NCI-H2081 treated with DMSO at 0.1 percent for 48 hours (cell line): ENCODE results near the gene NPIPA5.
"Not testable (repeated sequence)": the region's sequence is repeated elsewhere in the genome, so short reads cannot be mapped to it uniquely, and the experiment has no call there.

Experiments used
- DNase-seq: peaks from one replicate; lab custom pipeline; 2025; lab: John Stamatoyannopoulos, UW

Gene NPIPA5

DNA sequence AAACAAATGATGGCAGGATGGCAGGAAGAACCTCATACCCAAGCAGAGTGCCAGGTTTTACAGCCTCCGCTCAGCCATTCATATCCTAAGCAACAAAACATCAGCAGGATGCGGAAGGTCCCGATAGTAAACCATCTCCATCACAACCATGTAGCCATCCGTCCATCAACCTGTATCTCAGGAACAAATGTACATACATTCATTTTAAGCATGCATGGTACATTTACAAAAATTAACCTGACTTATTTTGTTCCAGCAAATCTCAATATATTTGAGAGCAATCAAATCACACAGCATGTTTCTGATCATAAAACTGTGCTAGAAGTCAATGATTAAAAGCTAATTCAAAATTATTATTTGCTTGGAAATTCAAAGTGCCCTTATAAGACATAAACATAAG lies at the start of gene NPIPA5:
NPIPA5 (minus strand) TSS at position 101 of the 400 bp plus-strand sequence; CDS start at position 101, 0 bp downstream.
- DNase-seq, result not testable (repeated sequence)

DNA sequence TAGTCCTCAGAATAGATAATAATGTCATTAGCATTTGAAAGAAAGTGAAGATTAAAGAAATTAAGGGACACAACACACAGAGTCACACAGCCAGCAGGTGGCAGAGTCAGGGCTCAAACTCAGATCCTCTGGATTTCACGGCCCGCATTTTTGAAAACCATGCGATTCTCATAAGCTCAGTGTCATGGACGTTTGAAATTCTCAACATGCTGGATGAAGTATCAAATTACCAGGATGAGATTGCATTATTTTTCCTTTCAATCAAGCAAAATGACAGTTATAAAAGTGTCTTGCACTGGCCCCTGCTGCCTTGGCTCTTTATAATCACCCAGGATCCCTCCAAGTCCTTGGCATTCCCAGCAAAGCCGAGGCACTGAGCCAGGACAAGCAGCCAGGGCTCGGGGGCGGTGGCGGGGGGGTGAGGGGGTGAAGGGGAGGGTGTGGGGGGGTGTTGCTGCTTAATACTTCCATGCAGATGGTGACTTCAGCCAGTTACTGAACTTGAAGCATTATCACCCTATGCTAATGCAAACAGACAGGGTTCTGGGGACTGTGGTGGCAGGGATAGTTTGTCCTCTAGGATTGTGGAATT lies 49.6 kb upstream of the NPIPA5 start:
- no peak for DNase-seq

DNA sequence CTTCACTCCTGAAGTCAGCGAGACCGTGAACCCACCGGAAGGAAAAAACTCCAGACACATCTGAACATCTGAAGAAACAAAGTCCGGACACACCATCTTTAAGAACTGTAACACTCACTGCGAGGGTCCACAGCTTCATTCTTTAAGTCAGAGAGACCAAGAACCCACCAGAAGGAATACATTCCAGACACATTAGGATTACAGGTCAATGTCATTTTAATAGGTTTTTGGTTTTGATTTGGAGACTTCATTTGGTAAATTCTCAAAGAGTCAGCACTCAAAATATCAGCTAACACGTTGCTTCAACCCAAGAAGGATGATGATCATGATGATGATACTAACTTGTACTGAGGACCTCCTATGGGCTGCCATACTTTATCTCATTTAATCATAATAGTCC lies 48.7 kb upstream of the NPIPA5 start:
- DNase-seq, result no peak

DNA sequence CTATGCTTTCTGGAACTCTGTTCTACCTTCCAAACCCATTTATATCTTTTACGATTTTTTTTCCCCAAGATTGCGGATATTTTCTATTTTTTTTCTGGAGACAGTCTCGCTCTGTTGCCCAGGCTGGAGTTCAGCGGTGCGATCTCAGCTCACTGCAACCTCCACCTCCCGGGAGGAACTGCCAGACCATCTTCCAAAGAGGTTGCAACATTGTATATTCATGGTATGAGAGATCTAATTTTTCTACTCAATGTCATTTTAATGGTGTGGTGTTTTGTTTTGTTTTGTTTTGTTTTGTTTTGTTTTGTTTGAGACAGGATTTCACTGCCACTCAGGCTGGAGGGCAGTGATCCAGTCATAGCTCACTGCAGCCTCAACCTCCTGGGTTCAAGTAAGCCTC lies 47.8 kb upstream of the NPIPA5 start:
- no peak for DNase-seq

DNA sequence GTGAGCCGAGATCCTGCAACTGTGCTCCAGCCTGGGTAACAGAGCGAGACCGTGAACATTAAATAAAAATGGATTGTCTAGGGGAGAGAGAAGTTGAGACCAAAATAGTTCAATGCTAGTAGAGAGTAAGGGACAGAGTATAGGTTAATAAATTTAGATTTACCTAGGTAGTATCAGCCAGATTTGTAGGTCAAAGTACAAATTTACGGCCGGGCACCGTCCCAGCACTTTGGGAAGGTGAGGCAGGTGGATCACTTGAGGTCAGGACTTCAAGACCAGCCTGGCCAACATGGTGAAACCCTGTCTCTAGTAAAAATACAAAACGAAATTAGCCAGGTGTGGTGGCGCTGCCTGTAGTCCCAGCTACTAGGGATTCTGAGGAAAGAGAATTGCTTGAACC lies 44.1 kb upstream of the NPIPA5 start:
- DNase-seq, result no peak

DNA sequence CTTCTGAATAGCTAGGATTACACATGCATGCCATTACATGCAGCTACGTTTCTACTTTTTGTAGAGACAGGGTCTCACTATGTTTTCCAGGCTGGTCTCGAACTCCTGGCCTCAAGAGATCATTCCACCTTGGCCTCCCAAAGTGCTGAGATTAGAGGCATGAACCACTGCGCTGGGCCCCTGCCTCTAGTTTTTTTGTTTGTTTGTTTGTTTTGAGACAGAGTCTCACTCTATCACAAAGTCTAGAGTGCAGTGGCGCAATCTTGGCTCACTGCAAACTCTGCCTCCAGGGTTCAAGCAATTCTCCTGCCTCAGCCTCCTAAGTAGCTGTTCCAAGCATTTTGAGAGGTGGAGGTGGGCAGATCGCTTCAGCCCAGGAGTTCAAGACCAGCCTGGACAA lies 43.6 kb upstream of the NPIPA5 start:
- DNase-seq, result not testable (repeated sequence)

DNA sequence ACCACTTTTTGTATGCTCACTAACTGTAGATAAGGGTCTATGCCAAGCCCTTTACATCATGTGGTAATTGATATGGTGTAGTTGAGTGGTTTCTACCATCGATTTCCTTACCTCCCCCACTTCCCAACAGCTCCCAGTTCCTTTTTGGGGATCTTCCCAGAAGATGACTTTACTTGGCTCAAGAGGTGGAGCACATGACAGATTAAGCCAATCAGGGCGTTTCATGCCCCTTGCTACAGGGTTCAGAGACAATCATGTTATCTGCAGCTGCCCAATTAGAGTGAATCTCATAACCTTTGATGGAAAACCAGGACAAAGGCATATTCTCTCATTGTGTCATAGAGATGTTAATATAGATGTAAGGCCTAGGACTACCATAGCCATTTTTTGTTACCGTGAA lies 40.1 kb upstream of the NPIPA5 start:
- no peak for DNase-seq

DNA sequence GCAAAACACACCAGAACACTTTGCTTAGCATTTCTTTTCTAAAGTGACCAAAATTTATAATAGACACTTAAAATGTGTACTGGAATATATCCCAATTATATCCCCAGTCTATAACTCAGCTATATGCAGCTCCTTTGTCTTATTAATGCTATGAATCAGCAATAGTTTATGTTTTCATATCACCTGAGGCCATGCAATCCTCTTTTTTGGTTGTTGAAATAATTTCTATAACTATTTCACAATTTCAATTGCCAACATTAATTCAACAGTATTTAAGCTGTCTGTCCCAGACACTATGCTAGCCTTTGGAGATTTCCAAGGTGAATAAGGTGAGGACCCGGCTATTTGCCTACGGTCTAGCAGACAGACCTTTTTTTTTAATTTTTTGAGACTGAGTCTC lies 39.1 kb upstream of the NPIPA5 start:
- DNase-seq, result no peak

DNA sequence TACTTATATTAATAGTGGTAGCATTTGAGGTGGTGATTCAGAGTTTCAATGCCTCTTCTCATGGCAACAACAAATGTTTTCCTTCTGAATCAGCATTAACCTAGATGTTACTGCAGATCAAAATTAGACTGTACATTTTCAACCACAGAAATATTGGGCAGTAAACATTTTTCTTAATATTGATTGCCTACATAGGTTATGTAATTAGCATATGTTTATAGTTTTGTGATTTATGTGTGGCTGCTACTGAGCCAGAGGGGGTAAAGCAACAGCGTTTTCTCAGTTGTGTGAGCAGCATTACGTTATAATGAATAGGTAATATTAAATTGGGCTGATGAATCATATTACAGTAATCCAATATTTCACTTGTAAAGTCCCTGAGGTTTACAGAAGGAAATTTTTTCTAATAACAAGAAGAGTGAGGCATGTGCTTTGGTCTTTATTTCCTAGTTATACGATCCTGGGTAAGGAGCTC lies 37.5 kb upstream of the NPIPA5 start:
- no peak for DNase-seq

DNA sequence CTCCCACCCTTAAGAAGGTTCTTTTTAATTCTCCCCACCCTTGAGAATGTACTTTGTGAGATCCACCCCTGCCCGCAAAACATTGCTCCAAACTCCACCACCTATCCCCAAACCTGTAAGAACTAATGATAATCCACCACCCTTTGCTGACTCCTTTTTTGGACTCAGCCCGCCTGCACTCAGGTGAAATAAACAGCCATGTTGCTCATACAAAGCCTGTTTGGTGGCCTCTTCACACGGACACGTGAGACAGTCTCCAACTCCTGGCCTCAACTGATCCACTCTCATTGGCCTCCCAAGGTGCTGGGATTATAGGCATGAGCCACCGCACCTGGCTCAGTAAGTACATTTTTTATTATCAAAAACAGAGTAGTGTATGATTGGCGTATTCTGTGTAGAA lies 31.4 kb upstream of the NPIPA5 start:
- not testable (repeated sequence) for DNase-seq

DNA sequence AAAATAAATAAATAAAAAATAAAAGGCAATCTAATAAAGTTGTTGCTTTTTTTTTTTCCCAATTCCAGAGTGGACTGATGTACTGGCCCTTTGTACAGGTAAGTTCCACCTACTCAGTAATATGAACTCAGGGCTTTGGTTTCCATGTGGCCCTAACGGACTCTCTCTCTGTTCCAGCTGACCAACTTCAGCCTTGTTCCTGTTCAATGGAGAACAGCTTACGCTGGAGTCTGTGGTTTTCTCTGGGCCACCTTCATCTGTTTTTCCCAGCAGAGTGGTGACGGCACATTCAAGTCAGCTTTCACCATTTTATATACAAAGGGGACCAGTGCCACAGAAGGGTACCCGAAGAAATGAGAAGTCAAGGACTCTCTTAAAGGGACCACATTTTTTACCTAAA lies 29.7 kb upstream of the NPIPA5 start:
- DNase-seq, result not testable (repeated sequence)

DNA sequence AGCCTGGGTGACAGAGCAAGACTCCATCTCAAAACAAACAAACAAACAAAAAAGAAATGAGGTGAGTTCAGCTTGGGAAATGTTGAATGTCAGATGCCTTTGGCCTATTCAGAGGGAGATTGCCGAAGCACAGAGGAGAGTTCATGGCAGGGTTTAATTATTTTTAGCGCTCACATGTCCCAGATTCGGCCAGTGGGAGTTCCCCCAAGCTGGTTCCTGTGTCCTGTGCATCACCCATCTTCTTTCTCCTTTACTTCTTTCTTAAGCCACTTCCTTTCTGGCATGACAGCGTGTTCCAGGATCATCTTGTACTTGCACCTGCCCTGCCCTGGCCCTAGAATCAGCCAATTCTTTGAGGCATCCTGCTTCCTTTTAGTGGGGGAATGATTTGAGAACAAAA lies 26.7 kb upstream of the NPIPA5 start:
- no peak for DNase-seq

DNA sequence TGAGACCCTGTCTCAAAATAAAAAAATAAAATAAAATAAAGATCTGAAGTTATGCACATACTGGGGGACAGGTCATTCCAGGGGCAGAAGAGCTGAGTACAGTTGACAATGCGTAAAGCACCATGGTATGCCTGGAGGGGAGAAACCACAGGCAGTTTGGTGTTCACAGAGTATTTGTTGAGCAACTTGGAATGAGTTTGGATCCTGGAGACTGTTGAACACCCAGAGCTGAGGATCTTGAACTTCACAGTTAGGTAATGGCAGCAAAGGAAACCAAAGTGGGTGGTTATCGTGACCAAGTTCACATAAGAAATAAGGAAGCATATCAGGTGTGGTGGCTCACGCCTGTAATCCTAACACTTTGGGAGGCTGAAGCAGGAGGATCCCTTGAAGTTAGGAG lies 26.0 kb upstream of the NPIPA5 start:
- not testable (repeated sequence) for DNase-seq

DNA sequence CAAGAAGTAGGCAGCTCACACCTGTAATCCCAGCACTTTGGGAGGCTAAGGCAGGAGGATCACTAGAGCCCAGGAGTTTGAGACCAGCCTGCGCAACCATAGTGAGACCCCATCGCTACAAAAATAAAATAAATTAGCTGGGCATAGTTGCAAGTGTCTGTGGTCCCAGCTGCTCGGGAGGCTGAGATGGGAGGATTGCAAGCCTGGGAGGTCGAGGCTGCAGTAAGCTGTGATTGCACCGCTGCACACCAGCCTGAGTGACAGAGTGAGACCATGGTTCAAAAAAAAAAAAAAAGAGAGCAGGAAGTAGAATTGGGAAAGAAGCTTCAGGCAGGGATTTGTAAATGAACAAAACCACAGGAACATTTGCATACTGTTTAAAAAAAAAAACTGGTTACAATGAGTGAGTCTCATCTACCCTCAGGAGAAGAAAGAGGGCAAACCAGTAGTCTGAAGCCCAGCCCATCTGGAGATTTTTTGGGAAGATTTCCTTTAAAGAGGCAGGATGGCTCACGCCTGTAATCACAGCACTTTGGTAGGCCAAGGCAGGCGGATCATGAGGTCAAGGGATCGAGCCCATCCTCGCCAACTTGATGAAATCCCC lies 25.4 kb upstream of the NPIPA5 start:
- DNase-seq, result no peak

DNA sequence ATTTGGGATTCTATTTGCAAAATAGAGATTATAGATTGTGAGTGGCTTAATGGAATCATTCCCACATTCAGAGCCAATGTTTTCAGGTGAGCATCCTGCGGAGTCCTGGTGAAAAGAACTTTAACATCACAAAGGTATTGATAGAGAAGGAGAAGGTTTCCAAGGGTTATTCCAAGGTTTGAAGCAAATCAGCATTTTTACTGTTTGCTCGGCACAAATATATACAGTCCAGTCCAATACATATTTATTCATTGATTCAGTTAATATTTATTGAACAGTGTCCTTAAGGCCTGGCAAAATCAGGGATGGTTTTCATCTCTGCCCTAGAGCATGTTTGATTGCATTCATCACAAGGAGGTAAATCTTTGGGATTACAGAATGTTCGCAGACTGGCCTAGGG lies 23.9 kb upstream of the NPIPA5 start:
- DNase-seq, result no peak

DNA sequence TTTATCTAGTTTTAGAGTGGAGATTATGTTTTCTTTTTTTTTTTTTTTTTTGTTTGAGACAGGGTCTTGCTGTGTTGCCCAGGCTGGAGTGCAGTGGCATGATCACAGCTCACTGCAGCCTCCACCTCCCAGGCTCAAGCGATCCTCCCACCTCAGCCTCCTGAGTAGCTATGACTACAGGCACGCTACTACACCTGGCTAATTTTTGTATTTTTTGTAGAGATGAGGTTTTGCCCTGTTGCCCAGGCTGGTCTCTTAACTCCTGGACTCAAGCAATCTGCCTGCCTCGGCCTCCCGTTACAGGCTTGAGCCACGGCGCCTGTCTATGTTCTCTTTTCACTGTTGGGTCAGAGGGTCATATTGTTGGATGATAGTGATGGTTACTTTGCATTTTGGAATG lies 22.2 kb upstream of the NPIPA5 start:
- DNase-seq, result not testable (repeated sequence)

DNA sequence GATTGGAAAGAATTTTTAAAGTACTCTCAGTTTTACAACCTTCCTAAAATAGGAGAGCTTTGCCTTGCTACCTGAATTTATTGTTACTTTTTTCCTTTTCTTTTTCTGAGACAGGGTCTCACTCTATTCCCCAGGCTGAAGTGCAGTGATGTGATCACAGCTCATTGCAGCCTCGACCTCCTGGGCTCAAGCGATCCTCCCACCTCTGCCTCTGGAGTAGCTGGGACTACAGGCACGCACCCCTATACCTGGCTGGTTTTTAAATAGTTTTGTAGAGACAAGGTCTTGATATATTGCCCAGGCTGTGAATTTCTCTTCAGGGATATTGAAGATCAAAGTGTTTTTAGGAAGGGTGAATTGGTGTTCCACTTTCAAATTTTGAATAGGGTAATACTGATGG lies 21.2 kb upstream of the NPIPA5 start:
- no peak for DNase-seq

DNA sequence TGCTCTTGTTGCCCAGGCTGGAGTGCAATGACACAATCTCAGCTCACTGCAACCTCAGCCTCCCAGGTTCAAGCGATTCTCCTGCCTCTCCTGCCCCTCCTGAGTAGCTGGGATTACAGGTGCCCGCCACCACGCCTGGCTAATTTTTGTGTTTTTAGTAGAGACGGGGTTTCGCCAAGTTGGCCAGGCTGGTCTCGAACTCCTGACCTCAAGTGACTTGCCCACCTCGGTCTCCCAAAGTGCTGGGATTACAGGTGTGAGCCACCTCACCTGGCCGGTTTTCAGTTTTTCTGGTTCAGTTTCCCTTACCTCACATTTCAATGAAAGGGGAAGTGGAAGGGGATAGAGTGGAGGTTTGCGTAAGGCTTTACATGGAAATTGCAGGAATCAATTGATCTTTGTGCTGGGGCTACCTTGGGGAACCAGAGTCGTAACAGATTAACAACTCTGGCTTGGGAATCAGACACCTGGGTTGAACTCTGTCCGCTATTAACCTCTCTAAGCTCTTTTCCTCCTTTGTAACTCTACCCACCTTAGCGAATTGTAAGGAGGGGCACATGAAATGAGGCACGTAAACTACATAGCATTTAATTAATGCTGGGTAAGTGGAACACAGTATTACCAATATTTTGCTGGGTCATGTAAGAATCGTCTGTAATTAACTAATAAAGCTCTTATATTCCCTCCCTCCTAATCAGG lies 20.7 kb upstream of the NPIPA5 start:
- DNase-seq, result no peak

DNA sequence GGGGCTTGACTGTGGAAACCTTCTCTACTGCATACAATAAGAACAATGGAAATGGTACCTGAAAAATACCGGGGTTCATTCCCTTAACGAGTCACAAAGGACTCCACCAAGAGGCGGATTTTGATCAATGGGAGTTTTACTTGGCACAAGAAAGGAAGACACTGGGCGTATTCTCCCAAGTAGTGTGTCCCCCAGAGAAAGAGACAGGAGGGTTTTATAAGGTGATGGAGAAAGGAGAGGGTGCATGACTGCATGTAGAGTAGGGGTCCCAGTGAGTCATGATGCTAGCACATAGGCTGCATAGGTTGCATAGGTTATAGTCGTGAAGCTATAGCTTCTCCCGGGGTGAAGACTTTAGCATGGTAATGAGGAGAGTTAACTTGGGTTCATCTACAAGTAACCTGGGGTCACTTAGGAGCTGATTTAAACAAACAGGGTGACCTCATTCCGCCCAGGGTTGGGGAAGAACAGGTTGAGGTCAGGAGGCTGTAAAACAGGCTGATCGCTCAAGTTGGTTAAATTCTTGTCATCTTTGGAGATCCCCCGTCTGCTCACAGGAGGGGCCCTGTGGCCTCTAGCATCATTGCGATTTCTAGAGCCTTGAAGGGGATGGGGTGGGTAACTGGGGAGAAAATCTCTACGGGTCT lies 19.0 kb upstream of the NPIPA5 start:
- DNase-seq, result no peak

DNA sequence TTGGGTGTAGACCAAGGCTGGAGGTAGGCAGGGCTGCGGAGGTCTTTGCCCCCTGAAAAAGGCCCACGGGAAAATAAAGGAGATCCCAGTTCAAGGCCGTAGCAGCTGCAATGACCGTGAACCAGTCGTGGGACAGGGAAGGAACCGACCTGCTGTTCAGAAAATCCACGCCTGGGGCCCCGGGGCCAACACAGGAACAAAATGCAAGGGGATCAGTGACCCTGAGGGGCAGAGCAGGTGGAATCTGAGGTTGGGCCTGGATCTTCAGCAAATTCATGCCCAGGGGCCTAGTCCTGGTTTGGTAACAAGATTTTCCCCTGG lies 18.4 kb upstream of the NPIPA5 start:
- not testable (repeated sequence) for DNase-seq

DNA sequence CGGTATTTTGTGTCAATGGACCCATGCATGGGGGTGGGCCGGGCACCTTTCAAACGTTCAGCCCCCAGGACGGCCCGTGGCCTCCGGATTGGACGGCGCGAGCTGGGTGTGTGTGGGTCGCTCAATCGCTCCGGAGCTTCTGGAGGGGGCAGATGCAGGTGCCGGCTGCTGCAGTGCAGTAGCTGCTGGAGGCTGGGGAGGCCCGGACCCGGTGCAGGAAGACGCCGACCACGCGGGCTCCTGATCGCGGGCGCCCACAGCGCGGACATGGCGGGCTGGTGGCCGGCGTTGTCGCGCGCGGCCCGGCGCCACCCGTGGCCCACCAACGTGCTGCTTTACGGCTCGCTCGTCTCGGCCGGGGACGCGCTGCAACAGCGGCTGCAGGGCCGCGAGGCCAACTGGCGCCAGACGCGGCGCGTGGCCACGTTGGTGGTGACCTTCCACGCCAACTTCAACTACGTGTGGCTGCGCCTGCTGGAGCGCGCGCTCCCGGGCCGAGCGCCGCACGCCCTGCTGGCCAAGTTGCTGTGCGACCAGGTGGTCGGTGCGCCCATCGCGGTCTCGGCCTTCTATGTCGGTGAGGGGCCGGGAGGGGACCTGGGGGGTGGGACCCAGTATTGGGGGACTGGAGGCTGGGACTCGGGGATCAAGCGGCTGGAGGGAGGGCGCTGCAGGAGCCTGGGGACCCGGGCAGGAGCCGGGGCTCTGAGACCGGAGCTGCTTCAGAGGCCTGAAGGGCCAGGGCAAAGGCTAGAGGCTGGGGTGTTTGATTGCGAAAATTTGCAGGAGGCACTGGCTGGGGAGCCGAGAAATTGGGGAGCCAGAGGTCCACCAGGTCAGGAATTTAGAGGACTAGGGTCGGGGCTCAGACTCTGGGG lies 17.8 kb upstream of the NPIPA5 start, which contains the start of gene MPV17L:
MPV17L (plus strand) TSS at position 124 of the 878 bp plus-strand sequence; CDS start at position 268, 144 bp downstream.
- not testable (repeated sequence) for DNase-seq

DNA sequence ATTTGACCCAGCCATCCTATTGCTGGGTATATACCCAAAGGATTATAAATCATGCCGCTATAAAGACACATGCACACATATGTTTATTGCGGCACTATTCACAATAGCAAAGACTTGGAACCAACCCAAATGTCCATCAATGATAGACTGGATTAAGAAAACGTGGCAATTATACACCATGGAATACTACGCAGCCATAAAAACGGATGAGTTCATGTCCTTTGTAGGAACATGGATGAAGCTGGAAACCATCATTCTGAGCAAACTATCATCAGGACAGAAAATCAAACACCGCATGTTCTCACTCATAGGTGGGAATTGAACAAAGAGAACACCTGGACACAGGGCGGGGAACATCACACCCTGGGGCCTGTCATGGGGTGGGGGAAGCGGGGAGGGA lies 14.9 kb upstream of the NPIPA5 start:
- not testable (repeated sequence) for DNase-seq
